ENCODE data around the gene SMOC1. TPM values are rescaled to one million over a fixed set of nuclear protein-coding genes. Genes with fewer than 3 reads are reported as not detected.

SMOC1 gene
- polyA plus RNA-seq, 1 donor from 2014 or later, result not detected

- H3K4me1 Mint-ChIP-seq, result peaks cover 0 to 3% (median 0%) of the 10 kb centered on the region in 3 donors
- H3K27me3 Mint-ChIP-seq, result peaks cover 13% of the 10 kb centered on the region
- peaks cover 0 to 2% (median 0%) of the 10 kb centered on the region in 3 donors for H3K9me3 Mint-ChIP-seq
- H3K27ac Mint-ChIP-seq, result no peak overlapping the region
- H3K4me3 Mint-ChIP-seq, result no peak overlapping the region
- H3K36me3 Mint-ChIP-seq, result no peaks in the 10 kb centered on the region
Measured at GRCh38 chr14:69986336-69986735, 107.1 kb downstream of the SMOC1 start.

GRCh38 chr14:69987406-69988121, 108.3 kb downstream of the SMOC1 start:
- no peaks in the 10 kb centered on the region for H3K36me3 Mint-ChIP-seq
- H3K4me1 Mint-ChIP-seq, result peaks cover 0 to 3% (median 0%) of the 10 kb centered on the region in 3 donors
- H3K27ac Mint-ChIP-seq, result peak overlapping the region in 1 of 3 donors; percentile 13
- H3K27me3 Mint-ChIP-seq, result peaks cover 7% of the 10 kb centered on the region
- H3K9me3 Mint-ChIP-seq, result peaks cover 0 to 2% (median 0%) of the 10 kb centered on the region in 3 donors
- no peak overlapping the region for H3K4me3 Mint-ChIP-seq

DNA sequence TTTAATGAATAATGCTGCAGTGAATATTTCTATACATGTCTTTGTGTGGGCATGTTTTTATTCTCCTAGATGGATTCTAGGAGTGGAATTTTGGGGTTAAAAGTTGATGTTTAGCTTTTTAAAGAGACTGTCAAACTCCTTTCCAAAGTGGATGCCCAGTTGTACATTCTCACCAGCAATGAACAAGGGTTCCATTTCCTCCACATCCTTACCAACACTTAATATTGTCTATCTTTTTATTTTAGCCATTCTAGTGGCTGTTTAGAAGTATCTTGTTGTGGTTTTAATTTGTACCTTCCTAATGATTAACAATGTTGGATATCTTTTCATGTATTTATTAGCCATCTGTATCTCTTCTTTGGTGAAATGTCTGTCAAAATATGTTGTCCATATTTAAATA, 109.8 kb downstream of the SMOC1 start:
- Mint-ChIP-seq H3K36me3 (no peaks in the 10 kb centered on the region), H3K4me1 (peaks cover 0 to 3% (median 0%) of the 10 kb centered on the region in 3 donors), H3K9me3 (peaks cover 0 to 4% (median 0%) of the 10 kb centered on the region in 3 donors), H3K27me3 (peaks cover 4% of the 10 kb centered on the region), H3K27ac (no peak overlapping the region), H3K4me3 (no peak overlapping the region)

DNA sequence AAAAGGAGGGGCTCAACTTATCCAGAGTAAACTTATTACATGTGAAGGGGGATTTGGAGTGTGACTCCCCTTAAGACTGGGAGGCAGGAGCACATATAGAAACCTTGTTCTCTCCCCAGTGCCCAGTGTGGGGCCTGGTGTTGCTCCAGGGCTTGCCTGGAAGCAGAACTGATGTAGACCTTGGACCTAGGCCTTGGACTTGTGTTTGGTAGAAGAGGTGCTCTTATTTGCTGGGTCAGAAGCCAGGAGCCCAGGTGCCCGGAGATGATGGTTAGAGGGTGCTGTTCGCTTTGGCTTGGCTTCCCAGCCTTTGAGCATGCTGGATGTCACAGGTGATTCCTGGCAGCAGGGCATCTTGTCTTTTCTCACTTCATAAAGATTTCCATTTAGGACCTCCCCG, 110.4 kb downstream of the SMOC1 start:
- Mint-ChIP-seq H3K9me3 (peaks cover 0 to 4% (median 0%) of the 10 kb centered on the region in 3 donors), H3K27me3 (peaks cover 3% of the 10 kb centered on the region), H3K4me1 (peaks cover 0 to 3% (median 0%) of the 10 kb centered on the region in 3 donors), H3K36me3 (no peaks in the 10 kb centered on the region), H3K4me3 (no peak overlapping the region), H3K27ac (peak overlapping the region in 1 of 3 donors; percentile 27)

DNA sequence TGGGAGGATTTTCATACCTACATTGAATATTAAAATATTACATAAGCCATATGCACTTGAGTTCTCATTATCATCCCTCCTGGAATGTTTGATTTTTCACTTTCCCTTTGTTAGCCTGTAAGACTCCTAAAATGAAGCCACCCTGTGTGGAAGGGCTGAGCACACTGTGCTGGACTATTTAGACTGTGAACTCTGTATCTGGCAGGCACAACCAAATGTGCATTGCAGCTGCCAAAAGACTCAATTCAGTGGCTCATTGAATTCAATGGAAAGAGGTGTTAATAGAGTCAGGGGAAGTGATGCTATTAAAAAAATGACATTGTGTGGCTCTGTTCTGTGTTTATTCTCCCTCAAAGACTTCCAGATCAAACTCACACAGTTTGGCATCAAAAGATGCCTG, 111.1 kb downstream of the SMOC1 start:
- H3K4me3 Mint-ChIP-seq, result no peak overlapping the region
- peaks cover 0 to 4% (median 0%) of the 10 kb centered on the region in 3 donors for H3K9me3 Mint-ChIP-seq
- no peak overlapping the region for H3K27ac Mint-ChIP-seq
- H3K4me1 Mint-ChIP-seq, result peaks cover 0 to 3% (median 0%) of the 10 kb centered on the region in 3 donors
- H3K36me3 Mint-ChIP-seq, result no peaks in the 10 kb centered on the region
- H3K27me3 Mint-ChIP-seq, result peaks cover 3% of the 10 kb centered on the region

GRCh38 chr14:69991422-69991821, 112.2 kb downstream of the SMOC1 start:
- H3K4me3 Mint-ChIP-seq, result no peak overlapping the region
- H3K27me3 Mint-ChIP-seq, result peaks cover 3% of the 10 kb centered on the region
- no peak overlapping the region for H3K27ac Mint-ChIP-seq
- peaks cover 0 to 4% (median 0%) of the 10 kb centered on the region in 3 donors for H3K9me3 Mint-ChIP-seq
- H3K36me3 Mint-ChIP-seq, result no peaks in the 10 kb centered on the region
- no peaks in the 10 kb centered on the region for H3K4me1 Mint-ChIP-seq

DNA sequence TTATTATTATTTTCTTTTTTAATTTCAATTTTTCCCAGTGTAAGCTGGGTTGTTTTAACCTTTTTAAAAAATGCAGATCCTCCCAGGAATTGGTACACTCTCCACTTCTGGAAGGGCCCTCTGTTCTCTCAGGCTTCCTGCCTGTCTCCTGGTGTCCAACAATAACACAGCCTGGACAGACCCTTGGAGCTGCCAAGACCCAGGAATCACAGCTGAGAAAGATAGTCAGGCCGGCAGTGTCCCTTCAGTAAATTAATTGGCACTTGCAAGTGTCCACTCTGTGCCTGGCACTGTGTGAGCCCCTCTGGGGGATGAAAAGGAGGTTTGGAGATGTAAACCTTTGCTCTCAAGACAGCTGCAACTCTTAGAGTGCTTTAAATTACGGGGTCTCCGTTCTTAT, 113.3 kb downstream of the SMOC1 start:
- Mint-ChIP-seq H3K4me1 (no peaks in the 10 kb centered on the region), H3K4me3 (no peak overlapping the region), H3K27ac (no peak overlapping the region), H3K36me3 (no peaks in the 10 kb centered on the region), H3K27me3 (peaks cover 3% of the 10 kb centered on the region), H3K9me3 (peaks cover 0 to 4% (median 0%) of the 10 kb centered on the region in 3 donors)

- no peak overlapping the region for H3K4me3 Mint-ChIP-seq
- peaks cover 3% of the 10 kb centered on the region for H3K27me3 Mint-ChIP-seq
- no peak overlapping the region for H3K27ac Mint-ChIP-seq
- peaks cover 0 to 4% (median 0%) of the 10 kb centered on the region in 3 donors for H3K9me3 Mint-ChIP-seq
- no peaks in the 10 kb centered on the region for H3K36me3 Mint-ChIP-seq
- H3K4me1 Mint-ChIP-seq, result no peaks in the 10 kb centered on the region
Measured at GRCh38 chr14:69993326-69993725, 114.1 kb downstream of the SMOC1 start.

- Mint-ChIP-seq H3K27ac (no peak overlapping the region), H3K9me3 (peaks cover 0 to 4% (median 0%) of the 10 kb centered on the region in 3 donors), H3K4me3 (no peak overlapping the region)
Measured at GRCh38 chr14:69994002-69994401, 114.8 kb downstream of the SMOC1 start.

GRCh38 chr14:69996216-69996615, 117.0 kb downstream of the SMOC1 start:
- Mint-ChIP-seq H3K36me3 (no peaks in the 10 kb centered on the region), H3K4me3 (no peak overlapping the region), H3K4me1 (peaks cover 0 to 3% (median 1%) of the 10 kb centered on the region in 3 donors), H3K9me3 (peaks cover 0 to 2% (median 0%) of the 10 kb centered on the region in 3 donors), H3K27me3 (peaks cover 3% of the 10 kb centered on the region), H3K27ac (no peak overlapping the region)

More at GRCh38 chr14:69994002-69994401, 114.8 kb downstream of the SMOC1 start:
- Mint-ChIP-seq H3K4me1 (no peaks in the 10 kb centered on the region), H3K36me3 (no peaks in the 10 kb centered on the region), H3K27me3 (peaks cover 3% of the 10 kb centered on the region)

DNA sequence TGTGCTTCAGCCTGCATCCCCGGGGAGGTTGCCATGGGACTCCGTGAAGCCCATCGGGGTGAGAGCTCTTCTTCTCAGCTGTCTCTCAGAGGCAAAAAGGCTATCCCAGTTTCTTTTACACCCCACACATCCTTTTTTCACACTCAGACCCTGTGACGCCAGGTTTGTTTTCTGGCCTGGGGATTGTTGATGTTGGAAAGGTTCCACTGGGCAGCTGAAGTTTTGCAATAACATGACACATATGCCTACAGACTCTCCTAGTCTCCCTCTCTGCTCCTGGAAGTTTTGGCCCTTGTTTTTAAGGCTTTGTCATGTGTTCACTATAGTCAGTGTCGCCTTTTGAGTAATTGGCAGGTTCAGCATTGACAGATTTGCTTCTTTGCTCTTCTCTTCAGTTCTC, 118.6 kb downstream of the SMOC1 start:
- Mint-ChIP-seq H3K4me3 (no peak overlapping the region), H3K9me3 (peaks cover 0 to 2% (median 0%) of the 10 kb centered on the region in 3 donors), H3K27ac (no peak overlapping the region), H3K36me3 (no peaks in the 10 kb centered on the region), H3K4me1 (peaks cover 0 to 3% (median 1%) of the 10 kb centered on the region in 3 donors), H3K27me3 (peaks cover 3% of the 10 kb centered on the region)

DNA sequence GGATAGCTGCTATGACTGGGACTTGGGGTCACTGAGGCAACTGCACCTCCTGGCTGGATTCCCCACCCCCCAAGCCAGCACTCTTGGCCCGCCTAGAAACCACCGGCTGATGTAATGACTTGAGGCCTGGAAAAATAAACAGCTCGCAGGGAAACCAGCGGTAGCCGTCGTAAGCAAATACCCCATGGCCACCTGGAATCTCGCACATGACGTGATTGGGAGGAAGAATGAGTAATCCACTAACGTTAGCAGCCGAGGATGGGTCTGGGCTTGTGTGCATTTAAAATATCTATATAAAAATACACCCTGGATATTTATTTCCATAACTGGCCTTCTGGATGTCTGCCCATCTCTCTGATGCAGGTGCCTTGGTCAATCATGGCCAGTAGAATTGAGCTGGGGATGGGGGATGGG, 120.1 kb downstream of the SMOC1 start:
- Mint-ChIP-seq H3K4me1 (peaks cover 0 to 3% (median 1%) of the 10 kb centered on the region in 3 donors), H3K27me3 (peaks cover 2% of the 10 kb centered on the region), H3K27ac (no peak overlapping the region), H3K4me3 (no peak overlapping the region), H3K9me3 (no peaks in the 10 kb centered on the region), H3K36me3 (no peaks in the 10 kb centered on the region)

DNA sequence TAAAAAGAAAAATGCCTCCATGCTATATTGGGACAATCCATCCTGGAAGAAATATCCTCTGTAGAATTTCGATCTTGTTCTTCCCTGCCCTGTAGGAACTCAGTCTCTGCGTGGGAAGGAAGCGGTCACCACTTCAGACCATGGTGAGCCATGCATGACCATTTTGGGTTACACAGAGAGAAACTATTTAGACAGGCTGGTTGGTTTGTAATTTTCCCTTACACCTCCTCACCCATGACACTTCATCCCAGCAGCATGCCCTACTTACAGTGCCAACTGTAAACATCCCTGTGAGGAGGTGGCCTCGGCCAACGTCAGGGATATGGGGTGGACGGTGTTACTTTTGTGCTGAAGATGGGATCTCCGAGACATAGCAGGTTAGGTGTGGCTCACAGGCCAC, 121.4 kb downstream of the SMOC1 start:
- Mint-ChIP-seq H3K36me3 (no peaks in the 10 kb centered on the region), H3K4me1 (peaks cover 0 to 3% (median 1%) of the 10 kb centered on the region in 3 donors), H3K4me3 (no peak overlapping the region), H3K9me3 (no peaks in the 10 kb centered on the region), H3K27ac (no peak overlapping the region), H3K27me3 (peaks cover 2% of the 10 kb centered on the region)

- Mint-ChIP-seq H3K4me1 (peaks cover 1 to 6% (median 4%) of the 10 kb centered on the region in 3 donors), H3K27ac (no peak overlapping the region)
Measured at GRCh38 chr14:70002589-70003346, 123.6 kb downstream of the SMOC1 start.

DNA sequence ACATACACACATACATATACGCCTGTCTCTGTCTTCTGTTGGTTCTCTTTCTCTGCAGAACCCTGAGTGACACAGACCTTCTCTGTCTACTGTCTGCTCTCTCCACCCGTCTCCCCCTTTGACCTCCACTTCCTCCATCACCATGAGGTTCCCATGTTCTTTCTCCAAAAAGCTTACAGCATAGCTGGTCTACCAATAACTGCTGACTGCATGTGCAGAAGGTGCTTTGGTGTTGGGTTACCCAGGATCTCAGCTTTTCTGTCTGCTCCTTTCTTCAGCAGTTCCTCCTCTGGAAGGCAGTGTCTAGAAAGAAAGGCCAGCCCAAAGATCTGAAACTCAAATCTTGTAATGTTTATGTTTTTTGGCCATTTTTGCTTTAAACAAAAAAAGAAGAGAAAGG, 125.6 kb downstream of the SMOC1 start:
- H3K9me3 Mint-ChIP-seq, result no peaks in the 10 kb centered on the region
- no peak overlapping the region for H3K27ac Mint-ChIP-seq
- H3K4me3 Mint-ChIP-seq, result no peak overlapping the region
- H3K27me3 Mint-ChIP-seq, result peaks cover 2% of the 10 kb centered on the region
- no peaks in the 10 kb centered on the region for H3K36me3 Mint-ChIP-seq
- peaks cover 1 to 12% (median 9%) of the 10 kb centered on the region in 3 donors for H3K4me1 Mint-ChIP-seq

More at GRCh38 chr14:70002589-70003346, 123.6 kb downstream of the SMOC1 start:
- Mint-ChIP-seq H3K27me3 (peaks cover 2% of the 10 kb centered on the region), H3K36me3 (no peaks in the 10 kb centered on the region), H3K9me3 (no peaks in the 10 kb centered on the region), H3K4me3 (no peak overlapping the region)
